ENCODE data around the gene DELE1. TPM values are rescaled to one million over a fixed set of nuclear protein-coding genes. Genes with fewer than 3 reads are reported as not detected.
A peak's percentile ranks its signal among the peaks of the same experiment; 100 is the strongest.

DELE1 gene
- total RNA-seq, 2 donors from 2014 or later, result 69.2 to 69.4 TPM

DNA sequence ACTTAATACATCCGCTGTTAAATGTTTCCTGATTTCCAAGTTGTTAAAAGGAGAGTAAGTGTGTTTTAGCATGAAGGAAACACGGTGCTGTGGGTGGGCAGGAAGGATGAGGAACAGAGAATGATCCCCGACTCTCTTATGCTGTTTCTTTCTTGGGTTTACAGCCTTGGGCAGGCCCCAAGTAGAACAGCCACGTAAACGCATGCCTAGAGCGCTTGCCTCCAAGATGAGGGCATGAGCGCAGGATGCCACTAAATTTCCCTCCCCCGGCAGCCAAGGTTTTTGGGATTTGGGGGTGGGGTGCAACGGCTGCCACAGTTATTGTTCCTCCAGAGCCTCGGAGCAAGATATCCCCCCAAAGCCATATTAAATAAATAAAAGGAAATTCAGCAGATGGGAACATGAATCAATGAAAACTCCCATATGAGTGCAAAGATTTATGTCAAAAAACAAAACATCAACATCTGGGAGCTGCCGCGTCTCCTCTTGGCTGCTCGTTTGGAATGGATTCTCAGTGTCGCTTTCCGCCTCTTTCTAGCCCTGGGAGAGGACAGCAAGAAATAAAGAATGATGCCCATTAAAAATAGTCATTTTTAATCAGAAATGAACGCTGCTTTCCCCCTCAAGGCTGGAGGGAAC, 10.0 kb upstream of the DELE1 start:
- H3K9ac ChIP-seq (ENCODE audit: low read depth in 2 of 2, low read length in 2 of 2), result peak overlapping the region; percentile 15 to 54
- intact Hi-C loops (cut with DNase I), result no loop called here
- no peaks in the 10 kb centered on the region for H3K36me3 ChIP-seq
- no peak for DNase-seq
- H3K27ac ChIP-seq, result no peak overlapping the region
- no peaks in the 10 kb centered on the region for H3K27me3 ChIP-seq
- peak overlapping the region; percentile 28 for H3K4me3 ChIP-seq
- TF ChIP-seq CTCF (IDR thresholded peaks at IDR 0.05), result no peak
- H3K4me1 ChIP-seq, result peaks cover 17% of the 10 kb centered on the region
- no peaks in the 10 kb centered on the region for H3K9me3 ChIP-seq

GRCh38 chr5:141914199-141914743, 9.4 kb upstream of the DELE1 start:
- Histone ChIP-seq H3K27me3 (no peaks in the 10 kb centered on the region), H3K4me1 (peaks cover 17% of the 10 kb centered on the region), H3K9ac (ENCODE audit: low read depth in 2 of 2, low read length in 2 of 2) (peak overlapping the region in 1 of 2 donors; percentile 54), H3K9me3 (no peaks in the 10 kb centered on the region), H3K27ac (no peak overlapping the region), H3K36me3 (no peaks in the 10 kb centered on the region), H3K4me3 (peak overlapping the region; percentile 28)
- peak; percentile 60 for DNase-seq
- TF ChIP-seq CTCF (IDR thresholded peaks at IDR 0.05), result no peak
- intact Hi-C loops (cut with DNase I), result no loop called here

GRCh38 chr5:141914797-141915196, 8.9 kb upstream of the DELE1 start:
- Histone ChIP-seq H3K27me3 (no peaks in the 10 kb centered on the region), H3K9ac (ENCODE audit: low read depth in 2 of 2, low read length in 2 of 2) (no peak overlapping the region), H3K36me3 (no peaks in the 10 kb centered on the region), H3K27ac (no peak overlapping the region), H3K9me3 (no peaks in the 10 kb centered on the region), H3K4me1 (peaks cover 17% of the 10 kb centered on the region), H3K4me3 (no peak overlapping the region)
- no peak for TF ChIP-seq CTCF (IDR thresholded peaks at IDR 0.05)
- no peak for DNase-seq
- intact Hi-C loops (cut with DNase I), result no loop called here

DNA sequence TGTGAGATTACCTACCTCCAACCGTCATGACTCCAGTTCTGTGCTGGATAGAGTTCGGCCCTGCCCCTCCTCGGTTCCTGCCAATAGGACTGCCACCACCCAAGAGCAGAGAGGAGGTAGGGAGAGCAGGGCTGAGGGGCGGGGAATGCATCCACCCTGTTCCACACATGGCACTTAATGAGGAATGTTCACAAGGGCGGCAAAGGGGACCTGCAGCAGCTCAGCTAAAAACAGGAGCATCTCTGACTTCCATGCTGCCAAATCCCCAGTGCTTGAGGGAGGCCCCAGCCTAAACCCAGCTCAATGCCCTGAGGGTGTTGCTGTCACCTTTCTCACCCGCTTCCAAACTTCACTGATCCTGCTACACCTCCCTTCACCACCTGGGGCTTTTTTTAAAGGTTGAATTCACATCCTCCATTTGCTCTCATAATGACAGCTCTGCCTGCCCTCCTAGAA, 7.8 kb upstream of the DELE1 start:
- Histone ChIP-seq H3K9ac (ENCODE audit: low read depth in 2 of 2, low read length in 2 of 2) (no peak overlapping the region), H3K27me3 (no peaks in the 10 kb centered on the region), H3K9me3 (no peaks in the 10 kb centered on the region), H3K36me3 (no peaks in the 10 kb centered on the region), H3K27ac (no peak overlapping the region), H3K4me1 (peaks cover 17% of the 10 kb centered on the region), H3K4me3 (no peak overlapping the region)
- TF ChIP-seq CTCF (IDR thresholded peaks at IDR 0.05), result no peak
- peak; percentile 42 for DNase-seq
- intact Hi-C loops (cut with DNase I), result no loop called here

DNA sequence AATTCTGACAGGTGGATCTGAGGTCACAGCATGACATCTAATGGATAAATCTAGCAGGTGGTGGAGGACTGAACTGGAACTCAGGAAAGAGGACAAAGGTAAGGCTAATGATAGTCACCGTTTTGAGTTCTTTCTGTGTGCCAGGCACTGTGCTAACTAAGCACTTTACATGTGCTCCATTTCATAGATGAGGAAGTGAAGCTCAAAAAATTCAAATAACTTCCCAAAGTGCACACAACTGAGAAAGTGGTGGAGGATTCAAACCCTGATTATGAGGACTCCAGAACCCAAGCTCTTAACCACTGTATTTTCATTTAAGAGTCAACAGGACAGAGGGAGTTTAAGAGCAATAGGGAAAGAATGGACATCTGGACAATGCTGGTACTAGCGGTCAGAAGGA, 7.1 kb upstream of the DELE1 start:
- H3K27me3 ChIP-seq, result no peaks in the 10 kb centered on the region
- DNase-seq, result no peak
- H3K4me1 ChIP-seq, result peaks cover 17% of the 10 kb centered on the region
- H3K36me3 ChIP-seq, result no peaks in the 10 kb centered on the region
- intact Hi-C loops (cut with DNase I), result no loop called here
- H3K4me3 ChIP-seq, result no peak overlapping the region
- H3K9ac ChIP-seq (ENCODE audit: low read depth in 2 of 2, low read length in 2 of 2), result no peak overlapping the region
- no peak overlapping the region for H3K27ac ChIP-seq
- no peaks in the 10 kb centered on the region for H3K9me3 ChIP-seq
- TF ChIP-seq CTCF (IDR thresholded peaks at IDR 0.05), result no peak

Data from colonic mucosa (tissue), 4 donors.